ENCODE measurements around the gene RESF1.

RESF1 gene

DNA sequence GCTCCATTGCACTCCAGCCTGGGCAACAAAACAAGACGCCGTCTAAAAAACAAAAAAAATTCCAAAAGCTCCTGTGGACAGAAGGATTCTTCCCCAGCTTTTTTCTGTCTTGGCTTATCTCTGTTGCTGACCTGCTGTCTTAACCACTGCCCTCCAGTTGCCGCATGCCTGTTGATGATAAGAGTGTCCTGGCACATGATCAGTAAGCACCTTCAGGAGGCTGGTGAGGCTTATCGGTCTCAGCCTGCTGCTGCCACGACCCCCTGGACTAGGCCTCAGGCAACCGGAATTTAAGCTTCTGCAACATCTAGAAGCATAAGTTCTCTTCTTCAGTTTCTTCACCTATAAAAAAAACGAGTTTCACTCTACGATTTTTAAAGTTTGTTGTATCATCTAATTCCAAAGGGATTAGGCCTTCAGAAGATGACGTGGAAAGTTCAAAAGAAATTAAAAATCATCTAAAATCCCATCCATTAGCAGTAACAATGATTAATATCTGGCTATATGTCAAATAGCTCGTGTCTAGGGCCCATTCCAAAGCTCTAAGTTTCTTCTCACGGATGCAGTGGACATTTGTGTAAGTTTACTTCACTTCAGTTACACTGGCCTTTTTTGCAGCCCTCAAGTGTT lies 46.4 kb downstream of the RESF1 start:
- H3K27me3 ChIP-seq (ENCODE audit: insufficient read depth, low read depth, severe bottlenecking) = no peaks in the 10 kb centered on the region
- TF ChIP-seq, protein P1, sequence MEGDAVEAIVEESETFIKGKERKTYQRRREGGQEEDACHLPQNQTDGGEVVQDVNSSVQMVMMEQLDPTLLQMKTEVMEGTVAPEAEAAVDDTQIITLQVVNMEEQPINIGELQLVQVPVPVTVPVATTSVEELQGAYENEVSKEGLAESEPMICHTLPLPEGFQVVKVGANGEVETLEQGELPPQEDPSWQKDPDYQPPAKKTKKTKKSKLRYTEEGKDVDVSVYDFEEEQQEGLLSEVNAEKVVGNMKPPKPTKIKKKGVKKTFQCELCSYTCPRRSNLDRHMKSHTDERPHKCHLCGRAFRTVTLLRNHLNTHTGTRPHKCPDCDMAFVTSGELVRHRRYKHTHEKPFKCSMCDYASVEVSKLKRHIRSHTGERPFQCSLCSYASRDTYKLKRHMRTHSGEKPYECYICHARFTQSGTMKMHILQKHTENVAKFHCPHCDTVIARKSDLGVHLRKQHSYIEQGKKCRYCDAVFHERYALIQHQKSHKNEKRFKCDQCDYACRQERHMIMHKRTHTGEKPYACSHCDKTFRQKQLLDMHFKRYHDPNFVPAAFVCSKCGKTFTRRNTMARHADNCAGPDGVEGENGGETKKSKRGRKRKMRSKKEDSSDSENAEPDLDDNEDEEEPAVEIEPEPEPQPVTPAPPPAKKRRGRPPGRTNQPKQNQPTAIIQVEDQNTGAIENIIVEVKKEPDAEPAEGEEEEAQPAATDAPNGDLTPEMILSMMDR (IDR thresholded peaks at IDR 0.05; ENCODE audit: low read depth, low read length) = no peak
- H3K9me3 ChIP-seq (ENCODE audit: severe bottlenecking) = no peaks in the 10 kb centered on the region
- no peaks in the 10 kb centered on the region; the same call in 1 of the 2 replicates for H3K36me3 ChIP-seq
- no peak overlapping the region for H3K27ac ChIP-seq
- DNase-seq = no peak
- H3K4me3 ChIP-seq (ENCODE audit: low read depth, low read length) = no peak overlapping the region

Measured in WERI-Rb-1 (cell line).